HG02642 (cell line): ENCODE data around the gene NAV3.
"Not testable (repeated sequence)": the region's sequence is repeated elsewhere in the genome, so short reads cannot be mapped to it uniquely, and the experiment has no call there.

Experiments
- ATAC-seq: cut with Tn5 transposase; IDR thresholded peaks from one replicate; pipeline ENCODE4 v1.9.1; 2021; ENCODE audit warnings: mild to moderate bottlenecking; ENCODE audit not compliant: unreplicated experiment, poor library complexity

The NAV3 gene

GRCh38 chr12:78224154-78224553 is 393.5 kb downstream of the NAV3 start:
- ATAC-seq = no peak

- ATAC-seq = no peak
Measured at GRCh38 chr12:78226763-78227162, 396.1 kb downstream of the NAV3 start.

GRCh38 chr12:78229591-78230101 is 399.0 kb downstream of the NAV3 start:
- peak; percentile 94 for ATAC-seq

- no peak for ATAC-seq
Measured at GRCh38 chr12:78232756-78233155, 402.1 kb downstream of the NAV3 start.

GRCh38 chr12:78236264-78236663 is 405.6 kb downstream of the NAV3 start:
- ATAC-seq = no peak

- no peak for ATAC-seq
Measured at GRCh38 chr12:78239544-78239943, 408.9 kb downstream of the NAV3 start.

GRCh38 chr12:78240827-78241226 is 410.1 kb downstream of the NAV3 start:
- no peak for ATAC-seq

- ATAC-seq = no peak
Measured at GRCh38 chr12:78241446-78241845, 410.8 kb downstream of the NAV3 start.

GRCh38 chr12:78244916-78245507 is 414.3 kb downstream of the NAV3 start:
- no peak for ATAC-seq

- no peak for ATAC-seq
Measured at GRCh38 chr12:78248321-78248720, 417.6 kb downstream of the NAV3 start.

GRCh38 chr12:78249578-78249977 is 418.9 kb downstream of the NAV3 start:
- ATAC-seq = no peak

- not testable (repeated sequence) for ATAC-seq
Measured at GRCh38 chr12:78257662-78258061, 427.0 kb downstream of the NAV3 start.

- ATAC-seq = no peak
Measured at GRCh38 chr12:78260976-78261375, 430.3 kb downstream of the NAV3 start.

GRCh38 chr12:78261901-78262300 is 431.2 kb downstream of the NAV3 start:
- ATAC-seq = no peak
